Right forelimb (tissue), 1 donor: ENCODE results near the gene LRFN4.

Experiments used
- DNase-seq: peaks from one replicate; pipeline ENCODE4 v3.0.0-alpha.2; 2018

The LRFN4 gene

DNA sequence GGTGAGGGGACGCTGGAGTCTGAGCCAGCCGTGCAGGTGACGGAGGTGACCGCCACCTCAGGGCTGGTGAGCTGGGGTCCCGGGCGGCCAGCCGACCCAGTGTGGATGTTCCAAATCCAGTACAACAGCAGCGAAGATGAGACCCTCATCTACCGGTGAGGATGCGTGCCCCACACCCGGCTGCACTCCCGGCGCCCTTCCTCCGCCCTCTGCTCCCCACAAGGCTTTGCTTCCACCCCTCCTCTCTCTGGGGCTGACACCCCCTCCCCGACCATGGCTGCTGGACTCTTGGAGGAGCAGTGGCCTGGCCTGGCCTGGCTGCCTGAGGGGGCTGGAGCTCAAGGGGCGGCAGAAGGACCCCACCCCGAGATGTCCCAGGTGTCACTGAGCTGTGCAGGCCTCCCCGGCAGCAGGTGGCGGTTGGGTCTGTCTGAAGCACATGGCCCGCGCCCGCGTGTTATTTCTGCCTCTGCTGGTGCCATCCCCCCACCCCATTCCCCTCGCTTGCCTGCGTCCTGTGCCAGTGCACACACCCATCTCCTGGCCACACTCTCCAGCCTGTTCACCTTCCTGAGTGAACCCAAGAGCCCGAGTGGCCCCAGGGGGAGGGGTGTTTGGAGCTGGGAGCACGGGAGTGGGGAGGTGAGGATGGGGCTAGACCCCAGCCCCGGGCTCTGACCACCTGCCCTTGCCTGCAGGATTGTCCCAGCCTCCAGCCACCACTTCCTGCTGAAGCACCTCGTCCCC, 2.2 kb downstream of the LRFN4 start:
- DNase-seq, result no peak

DNA sequence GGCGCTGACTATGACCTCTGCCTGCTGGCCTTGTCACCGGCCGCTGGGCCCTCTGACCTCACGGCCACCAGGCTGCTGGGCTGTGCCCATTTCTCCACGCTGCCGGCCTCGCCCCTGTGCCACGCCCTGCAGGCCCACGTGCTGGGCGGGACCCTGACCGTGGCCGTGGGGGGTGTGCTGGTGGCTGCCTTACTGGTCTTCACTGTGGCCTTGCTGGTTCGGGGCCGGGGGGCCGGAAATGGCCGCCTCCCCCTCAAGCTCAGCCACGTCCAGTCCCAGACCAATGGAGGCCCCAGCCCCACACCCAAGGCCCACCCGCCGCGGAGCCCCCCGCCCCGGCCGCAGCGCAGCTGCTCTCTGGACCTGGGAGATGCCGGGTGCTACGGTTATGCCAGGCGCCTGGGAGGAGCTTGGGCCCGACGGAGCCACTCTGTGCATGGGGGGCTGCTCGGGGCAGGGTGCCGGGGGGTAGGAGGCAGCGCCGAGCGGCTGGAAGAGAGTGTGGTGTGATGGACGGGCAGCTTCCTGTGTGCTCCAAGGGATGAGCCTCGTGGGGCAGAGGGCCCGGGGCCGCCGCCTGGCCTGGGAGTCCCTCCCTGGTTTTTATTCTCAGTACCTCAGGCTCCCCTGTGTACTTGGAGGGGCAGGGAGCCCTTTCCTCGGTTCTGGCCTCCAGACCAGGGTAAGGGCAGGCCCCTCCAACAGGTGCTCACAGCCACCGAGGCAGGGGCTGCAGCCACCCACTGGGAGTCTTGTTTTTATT, 3.0 kb downstream of the LRFN4 start:
- no peak for DNase-seq

DNA sequence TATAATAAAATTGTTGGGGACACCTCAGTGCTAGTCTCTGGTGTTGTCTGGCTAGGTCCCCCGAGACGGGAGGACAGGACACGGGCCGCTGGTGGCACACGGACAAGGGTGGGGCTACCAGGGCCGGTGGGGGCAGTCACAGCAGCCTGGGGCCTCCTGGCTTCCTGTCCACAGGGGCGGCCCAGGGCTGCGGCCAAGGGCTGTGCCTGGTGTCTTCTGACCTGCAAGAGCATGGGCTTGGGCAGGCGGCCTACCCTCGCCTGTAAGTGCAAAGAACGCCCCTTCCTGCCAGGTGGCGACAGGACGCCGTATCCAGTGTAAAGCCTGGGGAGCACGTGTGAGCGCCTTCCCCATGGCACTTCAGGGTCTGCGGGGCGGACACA, 3.6 kb downstream of the LRFN4 start:
- no peak for DNase-seq

DNA sequence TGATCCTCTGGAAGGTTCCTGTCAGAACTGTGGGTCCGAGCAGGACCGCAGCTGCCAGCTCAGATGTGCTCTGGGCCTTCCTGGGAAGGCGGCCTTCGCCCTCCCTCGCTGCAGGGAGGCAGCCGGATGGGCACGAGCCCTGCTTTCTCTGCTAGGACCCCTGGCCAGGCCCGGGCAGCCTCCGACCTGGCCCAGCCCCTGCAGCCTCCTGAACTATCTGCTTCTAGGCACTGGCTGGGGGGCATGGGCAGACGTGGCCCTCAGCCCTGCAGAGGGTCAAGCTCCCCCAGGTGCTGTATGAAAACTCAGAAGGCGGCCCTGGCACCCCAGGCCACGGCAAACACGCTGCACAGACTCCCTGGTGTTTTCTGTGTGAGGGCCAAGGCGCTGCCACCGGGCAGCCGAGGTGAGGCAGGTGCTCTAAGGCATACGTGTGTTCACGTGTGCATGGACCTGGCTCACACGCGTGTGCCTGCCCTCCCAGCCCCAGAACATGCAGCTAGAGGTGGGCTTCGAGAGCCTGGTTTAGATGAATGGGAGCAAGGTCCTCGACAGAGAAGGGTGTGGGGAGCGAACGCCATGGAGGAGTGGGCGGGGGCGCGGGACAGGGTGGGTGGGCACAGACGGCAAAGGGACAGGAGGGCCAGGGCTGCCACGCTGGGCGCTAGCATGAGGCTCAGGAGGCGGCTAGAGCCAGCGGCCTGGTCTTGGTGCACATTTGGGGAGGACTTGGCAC, 4.3 kb downstream of the LRFN4 start:
- no peak for DNase-seq

DNA sequence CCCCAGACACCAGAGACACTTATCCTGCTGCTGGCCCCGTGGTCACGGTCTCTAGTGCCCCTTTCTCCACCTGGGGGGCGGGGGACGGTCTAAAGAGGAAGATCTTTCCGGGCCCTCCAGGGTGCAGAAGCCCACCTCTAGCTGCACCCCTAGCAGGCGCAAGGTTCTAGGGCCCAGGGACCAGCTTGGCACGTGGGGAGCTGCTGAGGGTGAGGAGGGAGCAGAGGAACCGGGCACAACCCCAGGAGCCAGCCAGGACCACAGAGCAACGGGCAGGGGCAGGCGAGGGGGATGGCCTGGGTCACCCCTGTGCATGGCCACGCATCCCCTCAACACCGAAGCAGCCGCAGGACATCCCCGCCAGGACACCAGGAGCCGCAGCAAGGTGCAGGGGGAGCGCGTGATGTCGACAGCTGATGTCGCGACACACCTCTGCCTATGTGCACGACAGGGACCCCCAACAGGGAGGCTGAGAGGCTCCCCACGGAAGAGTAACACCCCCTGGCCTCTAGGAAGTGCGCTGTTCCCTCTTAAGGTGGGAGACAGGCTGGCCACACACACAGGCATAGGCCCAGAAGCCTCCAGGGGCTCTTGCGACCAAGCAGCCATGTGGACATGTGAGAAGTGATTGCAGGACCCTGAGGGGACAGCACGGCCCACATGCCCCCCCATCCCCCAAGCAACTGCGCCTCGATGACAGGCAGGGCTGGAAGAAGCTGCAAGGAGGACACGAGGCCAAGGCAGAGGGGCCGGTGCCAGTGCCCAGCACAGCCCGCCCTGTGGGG, 5.1 kb downstream of the LRFN4 start:
- DNase-seq, result no peak

GRCh38 chr11:66862559-66863037, 5.7 kb downstream of the LRFN4 start:
- DNase-seq, result no peak

- DNase-seq, result no peak
These were observed 6.7 kb downstream of the LRFN4 start for GRCh38 chr11:66863428-66864125.

- DNase-seq, result no peak
These were observed 7.5 kb downstream of the LRFN4 start for GRCh38 chr11:66864172-66864901.

DNA sequence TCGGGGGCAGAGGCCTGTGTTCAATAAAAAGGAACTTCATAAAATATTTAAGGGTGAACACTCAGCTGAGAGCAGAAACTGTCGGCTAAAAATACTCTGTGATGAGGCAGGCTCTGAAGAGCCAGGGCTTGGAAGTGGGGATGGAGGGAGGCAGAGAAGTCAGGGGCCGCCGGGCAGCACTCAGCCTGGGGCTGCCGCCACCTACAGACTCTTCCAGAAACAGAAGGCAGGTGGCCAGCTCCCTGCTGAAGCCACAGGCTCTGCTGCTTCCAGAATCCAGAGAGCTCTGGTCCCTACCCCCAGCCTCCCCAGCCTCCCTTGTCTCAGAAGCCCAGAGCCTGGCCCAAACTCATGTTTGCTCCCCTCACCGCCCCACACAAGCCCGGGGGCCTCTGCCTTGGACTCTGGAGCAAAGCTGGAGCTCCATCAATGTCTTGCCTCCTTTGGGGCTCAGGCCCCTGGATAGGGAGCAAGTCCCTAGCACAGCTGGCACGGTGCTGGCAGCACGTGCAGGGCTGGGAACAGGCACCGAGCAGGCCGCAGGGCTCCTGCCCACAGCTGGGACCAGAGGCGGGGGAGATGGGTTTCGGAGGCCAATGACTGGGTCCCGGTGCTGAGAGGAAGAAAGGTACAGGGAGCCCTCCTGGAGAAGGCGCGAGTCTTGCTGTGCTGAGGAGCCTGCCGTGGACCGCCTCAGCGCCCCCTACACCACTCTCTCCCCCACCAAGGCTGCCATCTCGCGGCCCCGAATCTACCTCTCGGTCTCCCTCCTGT, 8.2 kb downstream of the LRFN4 start:
- no peak for DNase-seq

- DNase-seq, result no peak
These were observed 9.1 kb downstream of the LRFN4 start for GRCh38 chr11:66866007-66866406.

- no peak for DNase-seq
These were observed 9.7 kb downstream of the LRFN4 start for GRCh38 chr11:66866511-66866986.

- no peak for DNase-seq
These were observed 10.7 kb downstream of the LRFN4 start for GRCh38 chr11:66867425-66868040.

- no peak for DNase-seq
These were observed 11.3 kb downstream of the LRFN4 start for GRCh38 chr11:66868082-66868725.

GRCh38 chr11:66868726-66869566, 12.1 kb downstream of the LRFN4 start:
- no peak for DNase-seq

DNA sequence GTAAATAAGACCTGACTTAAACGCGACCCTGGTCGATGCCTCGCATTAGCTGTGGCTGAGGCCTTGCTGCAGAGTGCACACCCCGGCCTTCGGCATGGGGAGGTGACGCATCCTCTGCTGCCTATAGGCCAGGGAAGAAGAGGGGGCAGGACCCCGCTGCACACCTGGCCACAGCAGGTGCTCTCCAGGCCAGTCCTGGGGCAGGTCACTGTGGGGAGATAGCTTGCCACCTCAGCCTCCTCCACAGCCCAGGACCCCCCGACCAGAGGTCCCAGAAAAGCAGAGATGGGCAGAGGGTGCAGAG, 12.7 kb downstream of the LRFN4 start:
- DNase-seq, result no peak

- no peak for DNase-seq
These were observed 13.3 kb downstream of the LRFN4 start for GRCh38 chr11:66870131-66870530.

GRCh38 chr11:66870616-66871520, 14.0 kb downstream of the LRFN4 start:
- DNase-seq, result no peak

DNA sequence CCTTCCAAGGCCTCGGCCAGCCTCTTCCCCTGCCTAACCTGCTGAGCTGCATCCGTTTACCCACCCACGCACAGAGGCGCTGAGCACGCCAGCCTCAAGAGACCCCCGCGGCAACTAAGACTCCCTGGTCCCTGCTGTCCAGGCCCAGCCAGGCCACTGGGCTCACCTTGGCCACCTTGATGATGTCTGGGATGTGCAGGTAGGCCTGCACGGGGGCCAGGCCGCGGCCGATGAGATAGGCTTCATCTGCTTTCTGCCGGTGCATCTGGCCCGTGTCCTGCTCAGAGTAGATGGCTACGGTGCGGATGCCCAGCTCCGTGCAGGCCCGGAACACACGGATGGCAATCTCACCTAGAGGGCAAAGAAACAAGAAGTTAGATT, 14.6 kb downstream of the LRFN4 start:
- no peak for DNase-seq
